ENCODE data around the gene CACNA1H.
A peak's percentile ranks its signal among the peaks of the same experiment; 100 is the strongest.

The CACNA1H gene

GRCh38 chr16:1123525-1124230, 29.2 kb upstream of the CACNA1H start:
- no peak for DNase-seq

GRCh38 chr16:1124291-1124690, 28.6 kb upstream of the CACNA1H start:
- DNase-seq: no peak

GRCh38 chr16:1124795-1125194, 28.1 kb upstream of the CACNA1H start:
- no peak for DNase-seq

GRCh38 chr16:1125471-1125870, 27.4 kb upstream of the CACNA1H start:
- DNase-seq: peak; percentile 10

- DNase-seq: no peak
Observed at GRCh38 chr16:1126044-1126443, 26.9 kb upstream of the CACNA1H start.

GRCh38 chr16:1126586-1126985, 26.3 kb upstream of the CACNA1H start:
- no peak for DNase-seq

- no peak for DNase-seq
Observed at GRCh38 chr16:1127101-1127500, 25.8 kb upstream of the CACNA1H start.

GRCh38 chr16:1127971-1128715, 24.8 kb upstream of the CACNA1H start:
- DNase-seq: no peak

- DNase-seq: no peak
Observed at GRCh38 chr16:1129106-1129960, 23.6 kb upstream of the CACNA1H start.

GRCh38 chr16:1130382-1130781, 22.5 kb upstream of the CACNA1H start:
- DNase-seq: no peak

- DNase-seq: no peak
Observed at GRCh38 chr16:1131378-1131994, 21.4 kb upstream of the CACNA1H start.

GRCh38 chr16:1132431-1132830, 20.5 kb upstream of the CACNA1H start:
- no peak for DNase-seq

GRCh38 chr16:1133271-1133670, 19.6 kb upstream of the CACNA1H start:
- no peak for DNase-seq

- no peak for DNase-seq
Observed at GRCh38 chr16:1133810-1134520, 18.9 kb upstream of the CACNA1H start.

- no peak for DNase-seq
Observed at GRCh38 chr16:1134776-1135458, 18.0 kb upstream of the CACNA1H start.

- no peak for DNase-seq
Observed at GRCh38 chr16:1135459-1135825, 17.5 kb upstream of the CACNA1H start.

- no peak for DNase-seq
Observed at GRCh38 chr16:1137604-1138003, 15.3 kb upstream of the CACNA1H start.

GRCh38 chr16:1140582-1141162, 12.2 kb upstream of the CACNA1H start:
- no peak for DNase-seq

- no peak for DNase-seq
Observed at GRCh38 chr16:1141191-1141590, 11.7 kb upstream of the CACNA1H start.

GRCh38 chr16:1141716-1142115, 11.2 kb upstream of the CACNA1H start:
- DNase-seq: no peak

- no peak for DNase-seq
Observed at GRCh38 chr16:1142911-1143310, 10.0 kb upstream of the CACNA1H start.

All from activated T-cell treated with anti-CD3 and anti-CD28 coated beads for 4 hours (primary cell).